ENCODE data around the gene ASIC1.

DNA sequence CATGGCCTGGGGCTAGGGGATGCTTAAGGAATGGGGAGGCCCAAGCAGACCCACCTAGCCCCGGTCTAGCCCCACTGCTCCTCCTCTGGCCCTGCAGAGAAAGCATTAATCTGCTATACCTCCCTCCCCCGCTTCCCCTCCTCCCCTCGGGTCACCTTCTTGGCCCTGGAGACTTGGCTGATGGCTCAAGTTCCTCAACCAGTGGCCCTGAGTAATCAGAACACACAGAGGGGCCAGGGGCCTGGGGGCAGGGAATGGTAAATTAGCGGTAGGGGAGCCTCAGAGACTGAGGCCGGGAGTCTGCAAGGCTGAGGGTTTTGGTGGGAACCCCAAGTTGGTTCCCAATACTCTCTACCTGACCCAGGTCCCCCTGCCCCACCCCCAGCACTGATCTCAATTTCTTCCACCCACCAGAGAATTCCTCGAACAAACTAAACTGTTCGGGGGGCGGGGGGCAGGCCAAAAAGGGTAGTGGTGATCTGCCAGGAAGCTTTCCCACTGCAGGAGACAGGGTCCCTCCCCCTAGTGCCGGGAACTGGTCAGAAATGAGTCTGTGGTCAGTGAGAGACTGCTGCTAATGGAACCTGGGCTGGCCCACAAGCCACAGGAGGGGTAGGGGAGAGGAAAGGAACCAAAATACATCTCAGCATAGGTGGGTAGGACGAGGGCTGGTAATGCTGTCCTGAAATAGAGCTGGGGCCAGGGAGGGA lies 15.0 kb downstream of the ASIC1 start:
- TF ChIP-seq, protein P1, sequence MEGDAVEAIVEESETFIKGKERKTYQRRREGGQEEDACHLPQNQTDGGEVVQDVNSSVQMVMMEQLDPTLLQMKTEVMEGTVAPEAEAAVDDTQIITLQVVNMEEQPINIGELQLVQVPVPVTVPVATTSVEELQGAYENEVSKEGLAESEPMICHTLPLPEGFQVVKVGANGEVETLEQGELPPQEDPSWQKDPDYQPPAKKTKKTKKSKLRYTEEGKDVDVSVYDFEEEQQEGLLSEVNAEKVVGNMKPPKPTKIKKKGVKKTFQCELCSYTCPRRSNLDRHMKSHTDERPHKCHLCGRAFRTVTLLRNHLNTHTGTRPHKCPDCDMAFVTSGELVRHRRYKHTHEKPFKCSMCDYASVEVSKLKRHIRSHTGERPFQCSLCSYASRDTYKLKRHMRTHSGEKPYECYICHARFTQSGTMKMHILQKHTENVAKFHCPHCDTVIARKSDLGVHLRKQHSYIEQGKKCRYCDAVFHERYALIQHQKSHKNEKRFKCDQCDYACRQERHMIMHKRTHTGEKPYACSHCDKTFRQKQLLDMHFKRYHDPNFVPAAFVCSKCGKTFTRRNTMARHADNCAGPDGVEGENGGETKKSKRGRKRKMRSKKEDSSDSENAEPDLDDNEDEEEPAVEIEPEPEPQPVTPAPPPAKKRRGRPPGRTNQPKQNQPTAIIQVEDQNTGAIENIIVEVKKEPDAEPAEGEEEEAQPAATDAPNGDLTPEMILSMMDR (IDR thresholded peaks at IDR 0.05): no peak
- TF ChIP-seq POLR2A (IDR thresholded peaks at IDR 0.05): no peak
